Measurements from ENCODE around the gene SYT17.

The SYT17 gene

GRCh38 chr16:19169082-19169639 lies 1.1 kb downstream of the SYT17 start:
- no peak for TF ChIP-seq CTCF (IDR thresholded peaks at IDR 0.05)

DNA sequence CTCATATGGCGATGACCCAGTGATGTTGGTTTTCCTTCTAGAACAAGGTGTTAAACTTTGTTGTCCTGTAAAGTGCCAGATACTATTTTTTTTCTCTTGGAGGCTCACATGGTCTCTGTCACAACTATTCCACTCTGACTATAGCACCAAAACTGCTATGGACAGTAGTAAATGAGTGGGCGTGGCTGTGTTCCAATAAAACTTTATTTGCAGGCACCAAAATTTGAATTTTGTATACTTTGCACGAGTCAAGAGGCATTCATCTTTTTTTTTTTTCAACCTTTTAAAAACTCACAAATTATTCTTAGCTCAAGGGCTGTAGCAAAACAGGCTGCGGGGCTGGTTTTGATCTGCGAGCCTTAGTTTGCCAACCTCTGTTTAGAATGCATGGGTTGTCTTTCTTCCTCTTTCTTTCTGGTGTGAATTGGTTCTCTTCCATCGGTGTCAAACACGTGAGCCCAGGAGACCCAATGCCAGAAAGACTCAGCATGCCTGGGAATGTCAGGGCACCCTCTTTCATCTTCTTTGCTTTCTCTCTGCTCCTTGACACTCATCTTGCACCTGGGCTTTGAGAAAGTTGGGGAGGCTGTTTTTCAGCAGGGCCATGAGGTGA lies 2.1 kb downstream of the SYT17 start:
- no peak for TF ChIP-seq CTCF (IDR thresholded peaks at IDR 0.05)

- TF ChIP-seq CTCF (IDR thresholded peaks at IDR 0.05), result no peak
These were observed 4.2 kb downstream of the SYT17 start for GRCh38 chr16:19172098-19172780.

GRCh38 chr16:19173059-19173458 lies 5.0 kb downstream of the SYT17 start:
- no peak for TF ChIP-seq CTCF (IDR thresholded peaks at IDR 0.05)

DNA sequence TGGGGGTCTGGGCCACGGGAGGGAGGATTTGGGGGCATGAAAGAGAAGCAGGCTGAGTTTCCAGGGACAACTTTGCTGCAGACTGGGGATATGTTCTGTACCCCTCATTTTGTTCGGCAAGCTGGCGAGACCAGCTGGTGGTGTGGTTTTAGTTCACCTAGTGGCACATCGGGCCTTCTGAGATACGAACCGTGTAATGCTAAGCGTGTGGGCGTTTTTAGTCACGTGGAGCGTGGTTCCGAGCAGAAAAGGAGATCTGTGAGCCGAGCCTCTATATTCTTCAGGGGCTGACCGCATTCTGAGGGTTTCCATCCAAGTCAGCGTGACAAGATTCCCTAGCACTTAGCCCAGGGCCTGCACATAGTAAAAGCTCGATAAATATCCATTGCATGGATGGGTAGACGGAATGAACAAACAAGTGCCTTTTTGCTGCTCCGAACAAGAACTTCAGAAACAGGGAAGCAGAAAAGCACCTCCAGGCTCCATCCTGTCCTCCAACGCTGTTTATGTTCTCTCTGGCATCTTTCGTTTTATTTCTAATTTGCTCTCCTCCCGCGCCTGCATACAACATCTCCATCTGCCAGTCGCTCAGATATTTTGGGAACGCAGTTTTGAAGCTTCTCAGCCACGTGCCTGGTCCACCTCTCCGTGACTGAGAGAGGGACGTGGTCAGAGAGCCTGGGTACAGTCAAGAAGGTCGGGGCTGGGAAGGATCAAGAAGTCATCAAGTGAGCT lies 5.8 kb downstream of the SYT17 start:
- TF ChIP-seq CTCF (IDR thresholded peaks at IDR 0.05), result no peak

DNA sequence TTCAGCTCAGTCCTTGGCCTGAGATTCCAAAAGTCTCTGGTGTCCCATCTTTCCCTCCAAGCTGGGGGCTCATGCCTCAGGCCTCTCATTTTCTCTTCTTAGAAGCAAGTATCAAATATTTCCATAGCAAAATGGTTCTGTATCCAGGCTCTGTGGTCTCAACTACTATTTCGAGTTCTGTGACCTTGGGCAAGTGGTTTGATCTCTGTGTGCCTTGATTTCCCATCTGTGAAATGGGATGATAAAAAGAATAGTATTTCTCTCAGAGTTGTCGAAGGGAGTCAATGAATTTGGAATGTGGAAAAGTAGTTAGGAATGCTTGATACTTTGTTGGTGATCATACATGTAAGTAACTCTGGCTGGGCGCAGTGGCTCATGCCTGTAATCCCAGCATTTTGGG lies 6.4 kb downstream of the SYT17 start:
- TF ChIP-seq CTCF (IDR thresholded peaks at IDR 0.05), result no peak

DNA sequence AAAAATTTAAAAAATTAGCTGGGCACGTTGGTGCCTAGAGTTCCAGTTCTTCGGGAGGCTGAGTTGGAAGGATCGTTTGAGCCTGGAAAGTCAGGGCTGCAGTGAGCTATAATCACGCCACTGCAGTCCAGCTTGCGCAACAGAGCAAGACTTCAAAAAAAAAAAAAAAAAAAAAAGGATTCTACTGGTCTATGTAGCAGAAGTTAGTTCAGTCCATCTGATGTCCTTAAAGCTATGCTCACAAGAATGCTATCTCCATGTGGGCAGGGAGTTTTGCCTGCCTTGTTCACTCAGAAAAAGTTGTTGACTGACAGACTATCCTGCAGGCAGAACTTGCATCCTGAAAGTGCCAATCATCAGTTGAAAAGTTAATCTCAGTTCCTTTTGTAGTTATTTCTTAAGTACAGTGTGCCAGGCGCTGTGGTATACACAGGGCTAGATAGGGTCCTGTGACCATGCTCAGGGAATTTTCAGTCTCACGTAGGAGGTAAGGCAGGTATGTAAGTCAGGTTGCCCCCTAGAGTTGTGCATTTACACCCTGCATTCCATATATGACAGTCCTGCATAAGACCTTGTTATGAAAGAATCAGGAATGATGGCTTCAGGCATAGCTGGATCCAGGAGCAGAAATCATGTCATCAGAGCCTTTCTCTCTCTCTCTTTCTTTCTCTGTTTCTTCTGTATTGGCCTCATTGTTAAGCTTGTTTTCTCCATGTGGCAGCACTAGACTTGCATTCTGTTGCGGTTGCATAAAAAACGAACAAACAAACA lies 7.6 kb downstream of the SYT17 start:
- TF ChIP-seq CTCF (IDR thresholded peaks at IDR 0.05), result no peak

Data from LNCAP (cell line).